ENCODE results near the gene RALA.

DNA sequence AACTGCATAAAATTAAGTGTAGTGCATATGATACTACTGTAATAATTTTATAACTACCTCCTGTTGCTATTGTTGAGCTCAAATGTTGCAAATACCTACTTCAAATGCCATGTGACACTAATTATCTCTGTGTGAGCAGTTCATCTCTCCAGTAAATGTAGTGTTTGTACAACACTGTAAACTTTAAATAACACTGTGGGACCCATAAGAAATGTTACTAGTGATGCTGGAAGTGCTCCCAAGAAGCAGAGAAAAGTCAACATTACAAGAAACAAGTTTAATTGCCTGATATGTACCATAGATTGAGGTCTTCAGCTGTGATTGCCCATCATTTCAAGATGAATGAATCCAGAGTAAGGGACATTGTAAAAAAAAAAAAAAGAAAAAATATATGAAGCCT, 39.9 kb downstream of the RALA start:
- TF ChIP-seq FOXA1 (IDR thresholded peaks at IDR 0.05) = no peak
- TF ChIP-seq SUZ12 (IDR thresholded peaks at IDR 0.05) = no peak
- no peak for TF ChIP-seq HDGF (IDR thresholded peaks at IDR 0.05; ENCODE audit: borderline replicate concordance)
- TF ChIP-seq PKNOX1 (IDR thresholded peaks at IDR 0.05) = no peak
- no peak for TF ChIP-seq LEF1 (IDR thresholded peaks at IDR 0.05; ENCODE audit: borderline replicate concordance)
- no peak for TF ChIP-seq FOXK2 (IDR thresholded peaks at IDR 0.05)
- no peak for TF ChIP-seq ZNF384 (IDR thresholded peaks at IDR 0.05)
- no peak for TF ChIP-seq FOXM1 (IDR thresholded peaks at IDR 0.05; ENCODE audit: borderline replicate concordance)
- no peak for TF ChIP-seq TARDBP (IDR thresholded peaks at IDR 0.05)
- TF ChIP-seq ARNT (IDR thresholded peaks at IDR 0.05) = no peak
- TF ChIP-seq NFRKB (IDR thresholded peaks at IDR 0.05) = no peak
- TF ChIP-seq ELF4 (IDR thresholded peaks at IDR 0.05) = no peak

Measured in HEK293T (cell line).